HG03097 (cell line): Measurements from ENCODE around the gene TCF4.

ENCODE experiments used
- ATAC-seq: cut with Tn5 transposase; IDR thresholded peaks from one replicate; pipeline ENCODE4 v1.9.1; 2021; ENCODE audit not compliant: unreplicated experiment, low FRiP score

The TCF4 gene

GRCh38 chr18:55336438-55337100 is 251.4 kb downstream of the TCF4 start:
- ATAC-seq, result no peak

- ATAC-seq, result no peak
Observed at GRCh38 chr18:55334875-55335274, 253.1 kb downstream of the TCF4 start.

- ATAC-seq, result no peak
Observed at GRCh38 chr18:55331301-55331700, 256.7 kb downstream of the TCF4 start.

GRCh38 chr18:55328301-55328700 is 259.7 kb downstream of the TCF4 start:
- no peak for ATAC-seq

- no peak for ATAC-seq
Observed at GRCh38 chr18:55327454-55327853, 260.5 kb downstream of the TCF4 start.

- no peak for ATAC-seq
Observed at GRCh38 chr18:55326134-55326533, 261.9 kb downstream of the TCF4 start.

- ATAC-seq, result no peak
Observed at GRCh38 chr18:55324166-55324565, 263.8 kb downstream of the TCF4 start.

GRCh38 chr18:55323051-55323994 is 264.7 kb downstream of the TCF4 start:
- no peak for ATAC-seq

GRCh38 chr18:55322178-55322735 is 265.7 kb downstream of the TCF4 start:
- peak; percentile 55 for ATAC-seq

GRCh38 chr18:55321265-55322177 is 266.5 kb downstream of the TCF4 start:
- peak; percentile 63 for ATAC-seq

- ATAC-seq, result no peak
Observed at GRCh38 chr18:55320424-55321264, 267.3 kb downstream of the TCF4 start.

- ATAC-seq, result no peak
Observed at GRCh38 chr18:55319459-55320193, 268.4 kb downstream of the TCF4 start.

GRCh38 chr18:55318951-55319441 is 269.0 kb downstream of the TCF4 start:
- no peak for ATAC-seq

GRCh38 chr18:55317864-55318263 is 270.1 kb downstream of the TCF4 start:
- ATAC-seq, result no peak

- ATAC-seq, result no peak
Observed at GRCh38 chr18:55317324-55317723, 270.7 kb downstream of the TCF4 start.

GRCh38 chr18:55316486-55317184 is 271.4 kb downstream of the TCF4 start:
- no peak for ATAC-seq

- no peak for ATAC-seq
Observed at GRCh38 chr18:55314615-55315237, 273.3 kb downstream of the TCF4 start.

- no peak for ATAC-seq
Observed at GRCh38 chr18:55314031-55314430, 274.0 kb downstream of the TCF4 start.
